Skeletal muscle satellite cell (primary cell): ENCODE data around the gene MYH3.

Source experiments
- H3K27me3 ChIP-seq: 2 replicates; pipeline ENCODE4 v1.7.0; 2013; ENCODE audit warnings: low read length; ENCODE audit not compliant: control insufficient read depth, insufficient read depth
- H3K36me3 ChIP-seq: 2 replicates; pipeline ENCODE4 v1.7.0; 2013; ENCODE audit warnings: mild to moderate bottlenecking, control low read depth, low read length; ENCODE audit not compliant: insufficient read depth
- H3K4me1 ChIP-seq: 2 replicates; pipeline ENCODE4 v1.7.0; 2013; ENCODE audit warnings: low read length; ENCODE audit not compliant: control insufficient read depth, insufficient read depth
- H3K4me2 ChIP-seq: 2 replicates; pipeline ENCODE4 v1.7.0; 2013; ENCODE audit warnings: mild to moderate bottlenecking, low read length
- H3K4me3 ChIP-seq: 2 replicates; pipeline ENCODE4 v1.7.0; 2013; ENCODE audit warnings: low read length
- H3K9ac ChIP-seq: 2 replicates; pipeline ENCODE4 v1.7.0; 2013; ENCODE audit warnings: mild to moderate bottlenecking, low read depth, low read length, moderate library complexity
- H3K9me3 ChIP-seq: replicated peaks from 2 replicates; pipeline ENCODE4 v1.7.0; 2013; ENCODE audit warnings: mild to moderate bottlenecking, control low read depth, low read length

Gene MYH3

DNA sequence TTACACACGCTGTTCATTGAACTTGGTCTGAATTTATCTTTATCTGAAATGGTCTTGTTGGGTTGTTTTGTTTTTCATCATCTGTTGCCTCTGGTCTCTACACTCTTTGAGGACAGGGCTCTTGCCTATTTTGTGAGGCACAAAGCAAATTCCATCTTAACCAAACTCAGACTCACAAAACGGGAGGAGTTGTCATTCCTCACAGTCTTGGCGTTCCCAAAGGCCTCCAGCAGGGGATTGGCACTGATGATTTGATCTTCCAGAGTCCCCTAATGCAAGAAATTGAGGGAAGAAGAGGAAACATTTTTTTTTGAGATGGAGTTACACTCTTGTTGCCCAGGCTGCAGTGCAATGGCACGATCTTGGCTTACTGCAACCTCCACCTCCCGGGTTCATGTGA, 8.7 kb downstream of the MYH3 start:
- Histone ChIP-seq H3K9ac (no peak overlapping the region), H3K4me3 (no peak overlapping the region), H3K9me3 (no peaks in the 10 kb centered on the region), H3K4me2 (no peak overlapping the region), H3K27me3 (no peaks in the 10 kb centered on the region), H3K4me1 (peaks cover 15% of the 10 kb centered on the region), H3K36me3 (no peaks in the 10 kb centered on the region)

DNA sequence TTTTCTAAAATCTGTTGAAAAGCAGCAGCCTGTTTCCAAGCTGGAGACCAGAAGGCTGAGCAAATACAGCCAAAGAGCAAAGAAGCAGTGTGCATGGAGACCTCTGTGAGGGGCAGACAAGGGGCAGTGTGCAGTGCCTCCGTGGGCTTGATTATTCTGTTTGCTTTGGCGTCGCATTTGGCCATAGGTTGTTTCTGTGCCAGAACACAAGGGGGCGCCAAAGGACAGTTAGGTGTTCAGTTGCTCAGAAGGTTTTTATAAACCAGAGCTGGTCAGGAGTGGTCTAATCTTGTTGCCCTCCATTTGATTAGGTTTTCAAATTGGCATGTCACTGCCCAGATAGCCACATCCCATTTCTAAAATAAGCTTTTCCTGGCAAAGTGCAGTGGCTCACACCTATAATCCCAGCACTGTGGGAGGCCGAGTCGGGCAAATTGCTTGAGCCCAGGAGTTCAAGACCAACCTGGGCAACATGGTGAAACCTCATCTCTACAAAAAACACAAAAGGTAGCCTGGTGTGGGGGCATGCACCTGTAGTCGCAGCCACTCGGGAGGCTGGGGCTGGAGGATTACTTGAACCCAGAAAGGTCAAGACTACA, 10.6 kb downstream of the MYH3 start:
- Histone ChIP-seq H3K36me3 (no peaks in the 10 kb centered on the region), H3K9ac (no peak overlapping the region), H3K27me3 (no peaks in the 10 kb centered on the region), H3K4me2 (no peak overlapping the region), H3K4me1 (peaks cover 8% of the 10 kb centered on the region), H3K9me3 (no peaks in the 10 kb centered on the region), H3K4me3 (no peak overlapping the region)

DNA sequence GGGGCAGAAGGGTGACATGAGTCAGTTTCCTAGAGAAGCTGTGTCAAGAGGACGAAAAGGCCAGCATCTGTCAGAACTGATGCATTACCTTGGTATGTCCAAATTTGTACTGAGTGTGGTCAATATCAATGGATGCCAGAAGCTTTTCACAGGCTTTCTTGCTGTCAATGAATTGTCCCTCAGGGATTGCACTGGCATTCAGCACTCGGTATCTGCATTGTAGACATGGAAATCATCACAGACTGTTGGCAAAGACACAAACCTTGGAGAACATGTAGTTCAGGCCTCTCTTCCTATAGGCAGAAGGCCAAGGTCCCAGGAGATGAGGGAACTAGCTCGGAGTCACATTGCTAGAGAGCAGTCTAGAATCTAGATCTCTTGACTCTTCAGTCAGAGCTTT, 16.6 kb downstream of the MYH3 start:
- Histone ChIP-seq H3K9ac (no peak overlapping the region), H3K4me1 (no peaks in the 10 kb centered on the region), H3K36me3 (no peaks in the 10 kb centered on the region), H3K4me3 (no peak overlapping the region), H3K27me3 (no peaks in the 10 kb centered on the region), H3K9me3 (no peaks in the 10 kb centered on the region), H3K4me2 (no peak overlapping the region)

DNA sequence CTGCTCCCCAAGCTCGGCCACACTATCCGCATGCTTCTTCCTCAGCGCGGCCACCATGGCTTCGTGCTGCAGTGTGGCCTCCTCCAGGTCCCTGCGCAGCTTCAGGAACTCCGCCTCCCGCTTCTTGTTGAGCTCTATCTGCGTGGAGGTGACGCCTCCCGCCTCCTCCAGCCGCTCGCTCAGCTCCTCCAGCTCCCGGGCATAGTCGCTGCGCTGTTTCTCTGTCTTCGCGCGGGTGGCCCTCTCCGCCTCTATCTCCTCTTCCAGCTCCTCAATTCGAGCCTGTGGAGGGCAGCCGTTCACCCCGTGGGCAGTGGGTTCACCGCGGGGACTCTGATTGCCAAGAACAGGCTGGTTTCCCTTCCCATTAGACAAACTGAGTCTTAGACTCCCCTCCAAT, 19.0 kb downstream of the MYH3 start:
- H3K9ac ChIP-seq: no peak overlapping the region
- no peaks in the 10 kb centered on the region for H3K4me1 ChIP-seq
- no peak overlapping the region for H3K4me3 ChIP-seq
- H3K4me2 ChIP-seq: no peak overlapping the region
- H3K27me3 ChIP-seq: no peaks in the 10 kb centered on the region
- no peaks in the 10 kb centered on the region for H3K36me3 ChIP-seq
- no peaks in the 10 kb centered on the region for H3K9me3 ChIP-seq

DNA sequence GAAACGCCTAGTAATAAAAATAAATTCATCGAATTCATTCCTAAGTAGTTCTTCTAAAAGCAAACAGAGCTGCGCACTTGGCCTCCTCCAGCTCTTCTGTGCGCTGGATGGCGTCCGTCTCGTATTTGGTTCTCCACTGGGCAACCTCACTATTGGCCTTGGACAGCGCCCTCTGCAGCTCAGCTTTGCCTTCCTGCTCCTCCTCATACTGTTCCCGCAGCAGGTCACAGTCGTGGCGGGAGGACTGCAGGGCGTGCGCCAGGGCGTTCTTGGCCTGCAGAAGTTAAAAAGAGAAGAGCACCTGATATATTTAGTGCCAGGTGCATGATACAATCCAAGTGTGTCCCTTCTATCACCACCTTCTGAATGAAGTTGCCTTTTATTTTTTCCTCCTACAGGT, 21.8 kb downstream of the MYH3 start:
- no peaks in the 10 kb centered on the region for H3K9me3 ChIP-seq
- no peaks in the 10 kb centered on the region for H3K4me1 ChIP-seq
- no peak overlapping the region for H3K9ac ChIP-seq
- no peak overlapping the region for H3K4me3 ChIP-seq
- H3K4me2 ChIP-seq: no peak overlapping the region
- H3K36me3 ChIP-seq: no peaks in the 10 kb centered on the region
- no peaks in the 10 kb centered on the region for H3K27me3 ChIP-seq

DNA sequence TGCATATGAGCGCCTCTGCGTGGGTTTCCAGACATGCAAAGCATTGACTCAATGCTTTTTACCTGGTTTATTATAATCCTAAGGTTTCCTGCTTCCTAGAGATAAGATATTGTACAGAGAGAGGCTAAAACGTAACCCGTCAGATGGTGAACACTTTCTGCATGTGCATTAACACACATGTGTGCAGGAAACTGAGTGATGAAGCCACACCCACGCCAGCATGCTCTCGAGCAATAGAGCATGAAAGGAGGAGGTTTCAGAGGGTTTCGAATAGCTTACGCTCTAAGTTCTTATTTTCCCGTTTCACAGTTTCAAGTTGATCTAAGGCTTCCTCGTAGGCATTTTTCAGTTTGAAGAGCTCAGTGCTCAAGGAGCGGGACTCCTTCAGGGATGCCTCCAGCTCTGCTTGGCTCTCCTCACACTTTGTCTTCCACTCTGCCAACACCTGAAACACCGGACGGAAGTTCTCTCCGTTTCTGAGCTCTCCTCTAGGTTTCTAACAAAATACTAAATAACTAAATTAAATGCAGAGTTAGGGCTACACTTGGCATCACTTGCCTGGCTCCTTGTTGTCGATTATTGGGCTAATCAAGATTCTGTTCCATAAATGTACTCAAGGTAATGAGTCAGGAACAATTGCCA, 23.2 kb downstream of the MYH3 start:
- no peaks in the 10 kb centered on the region for H3K9me3 ChIP-seq
- H3K9ac ChIP-seq: no peak overlapping the region
- no peaks in the 10 kb centered on the region for H3K4me1 ChIP-seq
- no peaks in the 10 kb centered on the region for H3K27me3 ChIP-seq
- no peak overlapping the region for H3K4me2 ChIP-seq
- H3K4me3 ChIP-seq: no peak overlapping the region
- H3K36me3 ChIP-seq: no peaks in the 10 kb centered on the region

DNA sequence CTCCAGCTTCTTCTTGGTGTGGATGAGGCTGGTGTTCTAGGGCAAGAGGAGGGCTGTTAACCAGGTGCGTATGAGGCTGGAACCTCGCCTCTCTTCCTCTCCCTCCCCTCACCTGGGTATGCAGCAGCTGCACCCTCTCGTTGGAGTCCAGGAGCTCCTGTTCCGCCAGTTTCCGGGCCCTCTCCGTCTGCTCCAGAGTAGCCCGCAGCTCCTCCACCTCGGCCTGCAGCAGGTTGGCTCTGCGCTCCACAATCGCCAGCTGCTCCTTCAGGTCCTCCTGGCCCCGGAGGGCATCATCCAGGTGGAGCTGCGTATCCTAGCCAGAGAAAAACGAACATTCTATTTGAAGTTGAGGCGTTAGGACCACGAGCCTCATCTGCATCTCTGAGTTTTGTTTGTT, 25.4 kb downstream of the MYH3 start:
- no peaks in the 10 kb centered on the region for H3K27me3 ChIP-seq
- no peaks in the 10 kb centered on the region for H3K36me3 ChIP-seq
- H3K4me2 ChIP-seq: no peak overlapping the region
- no peaks in the 10 kb centered on the region for H3K4me1 ChIP-seq
- no peak overlapping the region for H3K4me3 ChIP-seq
- no peaks in the 10 kb centered on the region for H3K9me3 ChIP-seq
- no peak overlapping the region for H3K9ac ChIP-seq

DNA sequence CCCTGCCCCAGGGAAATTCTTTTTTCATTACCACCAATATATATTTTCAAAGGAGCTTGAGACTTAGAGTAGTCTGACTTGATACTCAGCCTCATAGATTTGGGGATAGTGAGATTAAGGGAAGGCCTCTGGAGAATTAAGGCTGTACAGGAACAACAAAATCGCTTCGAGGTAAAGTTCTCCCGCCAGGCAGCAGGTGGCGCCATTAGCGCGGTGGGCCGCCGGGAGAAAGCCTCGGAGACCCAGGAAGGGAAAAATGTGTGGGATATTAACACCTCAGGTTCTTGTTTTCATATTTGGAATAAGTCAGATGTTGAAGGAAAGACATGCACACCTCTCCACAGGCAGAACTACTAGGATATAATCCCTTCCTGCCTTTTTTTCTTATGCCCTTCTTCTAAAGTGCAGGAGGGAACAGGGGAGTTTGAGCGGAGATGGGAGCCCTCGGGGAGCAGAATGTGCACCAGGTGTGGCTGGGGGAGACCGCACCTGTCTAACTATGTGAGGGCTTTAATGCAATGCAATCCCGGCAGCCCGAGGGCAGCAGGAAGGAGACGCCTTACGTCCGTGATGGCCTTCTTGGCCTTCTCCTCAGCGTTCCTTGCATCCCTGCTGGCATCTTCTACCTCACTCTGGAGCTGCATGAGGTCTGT, 25.9 kb downstream of the MYH3 start:
- Histone ChIP-seq H3K4me3 (no peak overlapping the region), H3K4me1 (no peaks in the 10 kb centered on the region), H3K4me2 (no peak overlapping the region), H3K9ac (no peak overlapping the region), H3K36me3 (no peaks in the 10 kb centered on the region), H3K27me3 (no peaks in the 10 kb centered on the region), H3K9me3 (no peaks in the 10 kb centered on the region)

DNA sequence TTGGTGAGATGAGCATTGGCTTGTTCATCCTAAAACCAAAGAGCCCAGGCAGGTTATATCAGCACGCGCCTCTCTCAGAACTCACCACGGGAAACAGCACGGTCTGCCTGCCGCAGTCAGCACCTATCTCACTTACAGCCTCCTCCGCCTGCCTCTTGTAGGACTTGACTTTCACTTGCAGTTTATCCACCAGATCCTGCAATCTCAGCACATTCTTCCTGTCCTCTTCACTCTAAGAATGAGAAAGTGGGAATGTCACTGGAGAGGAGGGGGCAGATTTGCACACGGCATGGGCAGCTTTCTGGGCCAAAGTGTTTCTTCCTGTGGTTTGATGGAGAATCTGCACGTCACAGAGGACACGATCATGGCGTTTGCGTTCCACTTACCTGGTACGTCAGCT, 27.4 kb downstream of the MYH3 start:
- Histone ChIP-seq H3K4me3 (no peak overlapping the region), H3K9me3 (no peaks in the 10 kb centered on the region), H3K9ac (no peak overlapping the region), H3K27me3 (peaks cover 6% of the 10 kb centered on the region), H3K4me2 (no peak overlapping the region), H3K4me1 (no peaks in the 10 kb centered on the region), H3K36me3 (no peaks in the 10 kb centered on the region)

DNA sequence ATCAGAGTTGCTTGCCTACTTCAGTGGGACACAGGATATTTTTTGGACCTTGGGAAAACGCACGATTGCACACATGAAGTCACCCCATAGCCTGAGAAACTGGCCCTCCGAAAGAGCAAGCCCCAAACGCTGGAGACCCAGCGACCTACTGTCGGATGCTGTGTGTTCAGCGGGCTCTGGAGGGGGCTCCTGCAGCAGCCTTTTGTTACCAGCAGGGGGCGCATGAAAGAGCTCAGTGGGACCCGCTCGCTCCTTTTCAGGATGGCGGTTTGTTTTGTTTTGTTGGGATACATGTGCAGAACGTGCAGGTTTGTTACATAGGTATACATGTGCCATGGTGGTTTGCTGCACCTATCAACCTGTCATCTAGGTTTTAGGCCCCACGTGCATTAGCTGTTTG, 28.4 kb downstream of the MYH3 start:
- Histone ChIP-seq H3K9me3 (no peaks in the 10 kb centered on the region), H3K36me3 (no peaks in the 10 kb centered on the region), H3K9ac (no peak overlapping the region), H3K4me3 (no peak overlapping the region), H3K27me3 (peaks cover 11% of the 10 kb centered on the region), H3K4me2 (no peak overlapping the region), H3K4me1 (no peaks in the 10 kb centered on the region)

DNA sequence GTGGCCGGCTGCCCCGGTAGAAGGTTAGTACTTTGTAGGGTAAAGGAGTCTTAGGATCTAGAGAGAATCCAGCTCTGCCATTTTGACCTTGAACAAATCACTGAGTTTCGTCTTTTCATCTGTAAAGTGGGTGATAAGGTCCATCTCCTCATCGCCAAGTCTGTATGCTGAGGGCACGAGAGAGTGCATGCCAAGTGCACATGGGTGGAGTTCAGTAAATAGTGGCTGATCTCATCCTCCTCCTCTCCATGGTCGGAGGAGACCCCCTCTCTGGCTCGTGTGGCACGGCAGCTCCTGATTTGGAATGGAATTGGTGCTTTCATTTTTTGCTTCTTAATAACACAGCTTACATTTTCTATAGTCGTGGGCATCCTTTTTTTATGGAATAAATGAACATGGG, 30.7 kb downstream of the MYH3 start:
- Histone ChIP-seq H3K4me1 (no peaks in the 10 kb centered on the region), H3K4me3 (no peak overlapping the region)

DNA sequence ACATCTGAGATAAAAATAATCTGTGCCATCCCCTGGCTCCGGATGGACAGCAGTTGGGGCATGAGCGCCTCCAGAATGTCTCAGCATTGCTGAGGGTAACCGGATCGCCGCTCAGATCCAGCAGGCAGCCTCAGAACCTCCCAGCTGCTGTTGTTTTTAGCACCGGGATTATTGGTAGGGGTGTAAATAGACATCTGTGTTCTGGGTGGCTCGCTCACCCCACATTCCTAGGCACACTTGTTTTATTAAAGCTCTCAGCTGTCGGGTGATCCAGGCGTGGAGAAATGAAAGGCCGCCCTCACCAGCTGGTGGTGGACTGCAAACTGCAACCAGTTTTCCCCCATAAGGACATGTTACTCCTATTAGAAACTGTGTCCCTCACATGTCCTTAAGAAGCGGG, 32.1 kb downstream of the MYH3 start:
- H3K4me2 ChIP-seq: no peak overlapping the region
- peaks cover 19% of the 10 kb centered on the region for H3K27me3 ChIP-seq
- no peak overlapping the region for H3K9ac ChIP-seq
- H3K4me1 ChIP-seq: no peaks in the 10 kb centered on the region
- H3K4me3 ChIP-seq: no peak overlapping the region
- no peaks in the 10 kb centered on the region for H3K9me3 ChIP-seq
- H3K36me3 ChIP-seq: no peaks in the 10 kb centered on the region

More for the DNA sequence above, 30.7 kb downstream of the MYH3 start:
- no peak overlapping the region for H3K9ac ChIP-seq
- H3K4me2 ChIP-seq: no peak overlapping the region
- no peaks in the 10 kb centered on the region for H3K9me3 ChIP-seq
- H3K36me3 ChIP-seq: no peaks in the 10 kb centered on the region
- peaks cover 19% of the 10 kb centered on the region for H3K27me3 ChIP-seq
